ENCODE data around the gene GBX1.

The GBX1 gene

GRCh38 chr7:151134743-151135524 lies 32.6 kb downstream of the GBX1 start:
- no peak overlapping the region for H3K27ac ChIP-seq
- no peak for TF ChIP-seq ZFX (IDR thresholded peaks at IDR 0.05; ENCODE audit: borderline replicate concordance)
- no peak for TF ChIP-seq CTCF (IDR thresholded peaks at IDR 0.05)

GRCh38 chr7:151133986-151134742 lies 33.3 kb downstream of the GBX1 start:
- H3K27ac ChIP-seq, result no peak overlapping the region
- TF ChIP-seq CTCF (IDR thresholded peaks at IDR 0.05) (no peak), ZFX (IDR thresholded peaks at IDR 0.05; ENCODE audit: borderline replicate concordance) (no peak)

GRCh38 chr7:151133266-151133985 lies 34.1 kb downstream of the GBX1 start:
- no peak overlapping the region for H3K27ac ChIP-seq
- TF ChIP-seq ZFX (IDR thresholded peaks at IDR 0.05; ENCODE audit: borderline replicate concordance) (no peak), CTCF (IDR thresholded peaks at IDR 0.05) (no peak)

- TF ChIP-seq ZFX (IDR thresholded peaks at IDR 0.05; ENCODE audit: borderline replicate concordance) (no peak), CTCF (IDR thresholded peaks at IDR 0.05) (no peak)
- no peak overlapping the region for H3K27ac ChIP-seq
Observed at GRCh38 chr7:151132461-151133205, 34.9 kb downstream of the GBX1 start.

- TF ChIP-seq ZFX (IDR thresholded peaks at IDR 0.05; ENCODE audit: borderline replicate concordance) (no peak), CTCF (IDR thresholded peaks at IDR 0.05) (no peak)
- no peak overlapping the region for H3K27ac ChIP-seq
Observed at GRCh38 chr7:151131592-151132293, 35.8 kb downstream of the GBX1 start.

GRCh38 chr7:151131224-151131591 lies 36.3 kb downstream of the GBX1 start:
- H3K27ac ChIP-seq, result no peak overlapping the region
- TF ChIP-seq CTCF (IDR thresholded peaks at IDR 0.05), result no peak
